Activated B cell treated with CpG ODN at 0.5 μM for 24 hours (primary cell): ENCODE results near the gene SNAPC4. TPM values are rescaled to one million over a fixed set of nuclear protein-coding genes. Genes with fewer than 3 reads are reported as not detected.

Source experiments
- ATAC-seq: fragments of 200-7000 bp; cut with Tn5 transposase; one replicate; pipeline ENCODE4 v1.10.0; 2021; ENCODE audit warnings: low read depth, mild to moderate bottlenecking, moderate library complexity
- CTCF ChIA-PET: fragments of 350-600 bp; sonication (Branson Sonifier 250); formaldehyde crosslinking; loops from one replicate; lab custom pipeline; 2021; ENCODE audit warnings: antibody characterized with exemption; lab: Charles Lee
- POLR2A ChIA-PET: fragments of 350-600 bp; sonication (Branson Sonifier 250); formaldehyde crosslinking; loops from one replicate; lab custom pipeline; 2021; ENCODE audit warnings: antibody characterized with exemption; lab: Charles Lee
- DNase-seq: peaks from one replicate; pipeline ENCODE4 v3.0.0; 2022
- H3K27ac Mint-ChIP-seq: one replicate; pipeline ENCODE4 v1.8.0; 2020; ENCODE audit warnings: mixed read lengths
- H3K27me3 Mint-ChIP-seq: one replicate; pipeline ENCODE4 v1.8.0; 2021; ENCODE audit warnings: mixed read lengths
- H3K36me3 Mint-ChIP-seq: one replicate; pipeline ENCODE4 v1.8.0; 2021; ENCODE audit warnings: low read depth, mixed read lengths
- H3K4me1 Mint-ChIP-seq: one replicate; pipeline ENCODE4 v1.8.0; 2021; ENCODE audit warnings: mixed read lengths
- H3K4me3 Mint-ChIP-seq: one replicate; pipeline ENCODE4 v1.8.0; 2020; ENCODE audit warnings: mild to moderate bottlenecking, mixed read lengths
- H3K9me3 Mint-ChIP-seq: one replicate; pipeline ENCODE4 v1.8.0; 2020; ENCODE audit warnings: mixed read lengths
- intact Hi-C: fragments of 100-400 bp; cut with micrococcal nuclease; formaldehyde crosslinking; loops from one replicate; pipeline ENCODE4 v1.15.1; 2024
- total RNA-seq: library from RNA; stranded (reverse); gene quantifications from 2 replicates; pipeline ENCODE4 v1.2.3, GENCODE V29; 2022
- TF ChIP-seq, protein P1 (sequence below): fragments of 200-600 bp; IDR thresholded peaks from one replicate; pipeline ENCODE4 v1.8.0; 2022; ENCODE audit warnings: antibody characterized with exemption, mild to moderate bottlenecking

Gene SNAPC4
- total RNA-seq, 1 donor from 2014 or later = 22.2 TPM

DNA sequence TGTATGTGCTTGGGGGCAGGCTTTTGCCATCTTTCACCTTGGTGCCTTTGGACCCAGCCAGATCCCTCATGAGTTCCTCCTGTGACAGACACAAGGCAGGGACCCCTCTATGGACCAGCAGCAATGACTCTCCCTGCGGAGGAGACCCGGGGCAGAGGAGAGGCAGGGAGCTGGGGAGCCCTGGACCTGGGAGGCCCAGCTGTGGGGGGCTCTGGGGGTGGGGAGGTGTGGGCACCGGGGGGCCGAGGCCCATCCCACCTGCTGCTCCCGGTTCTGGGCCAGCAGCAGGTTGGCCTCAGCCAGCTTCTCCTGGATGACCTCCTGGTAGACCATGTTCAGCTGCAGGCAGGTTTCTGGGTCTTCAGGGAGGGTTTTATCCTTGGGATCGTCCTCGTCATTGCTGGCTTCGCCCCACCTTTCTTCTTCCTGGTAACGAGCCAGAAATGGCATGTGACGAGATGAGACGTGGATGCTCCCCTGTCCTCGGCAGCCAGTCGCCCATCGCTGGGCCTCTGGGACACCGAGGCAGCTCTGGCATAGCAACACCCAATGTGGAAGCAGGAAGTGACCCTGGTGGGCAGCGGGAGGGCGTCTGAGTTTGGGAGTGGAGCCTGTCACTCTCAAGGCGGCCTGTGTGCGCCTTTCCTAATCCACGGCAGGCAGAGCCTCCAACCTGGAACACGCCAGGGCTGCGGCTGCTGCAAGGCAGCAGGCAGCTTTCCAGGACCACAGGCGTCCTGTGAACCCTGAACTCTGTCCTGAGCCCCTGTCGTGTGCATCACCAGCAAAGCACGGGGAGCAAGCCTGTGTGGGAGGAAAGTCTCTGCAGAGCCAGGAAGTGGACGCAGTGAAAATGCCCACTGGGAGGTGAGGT lies 4.4 kb downstream of the SNAPC4 start:
- ChIA-PET POLR2A (no interaction called here), CTCF (no interaction called here)
- Mint-ChIP-seq H3K27me3 (no peaks in the 10 kb centered on the region), H3K9me3 (no peaks in the 10 kb centered on the region), H3K4me1 (peaks cover 16% of the 10 kb centered on the region), H3K36me3 (peaks cover 64% of the 10 kb centered on the region), H3K27ac (no peak overlapping the region), H3K4me3 (no peak overlapping the region)
- intact Hi-C loops = no loop called here
- ATAC-seq = no peak
- TF ChIP-seq, protein P1, sequence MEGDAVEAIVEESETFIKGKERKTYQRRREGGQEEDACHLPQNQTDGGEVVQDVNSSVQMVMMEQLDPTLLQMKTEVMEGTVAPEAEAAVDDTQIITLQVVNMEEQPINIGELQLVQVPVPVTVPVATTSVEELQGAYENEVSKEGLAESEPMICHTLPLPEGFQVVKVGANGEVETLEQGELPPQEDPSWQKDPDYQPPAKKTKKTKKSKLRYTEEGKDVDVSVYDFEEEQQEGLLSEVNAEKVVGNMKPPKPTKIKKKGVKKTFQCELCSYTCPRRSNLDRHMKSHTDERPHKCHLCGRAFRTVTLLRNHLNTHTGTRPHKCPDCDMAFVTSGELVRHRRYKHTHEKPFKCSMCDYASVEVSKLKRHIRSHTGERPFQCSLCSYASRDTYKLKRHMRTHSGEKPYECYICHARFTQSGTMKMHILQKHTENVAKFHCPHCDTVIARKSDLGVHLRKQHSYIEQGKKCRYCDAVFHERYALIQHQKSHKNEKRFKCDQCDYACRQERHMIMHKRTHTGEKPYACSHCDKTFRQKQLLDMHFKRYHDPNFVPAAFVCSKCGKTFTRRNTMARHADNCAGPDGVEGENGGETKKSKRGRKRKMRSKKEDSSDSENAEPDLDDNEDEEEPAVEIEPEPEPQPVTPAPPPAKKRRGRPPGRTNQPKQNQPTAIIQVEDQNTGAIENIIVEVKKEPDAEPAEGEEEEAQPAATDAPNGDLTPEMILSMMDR = no peak
- DNase-seq = no peak

- H3K27me3 Mint-ChIP-seq = no peaks in the 10 kb centered on the region
- POLR2A ChIA-PET = no interaction called here
- no peak overlapping the region for H3K27ac Mint-ChIP-seq
- peaks cover 13% of the 10 kb centered on the region for H3K4me1 Mint-ChIP-seq
- CTCF ChIA-PET = no interaction called here
- intact Hi-C loops = no loop called here
- TF ChIP-seq, protein P1 = no peak
- peaks cover 68% of the 10 kb centered on the region for H3K36me3 Mint-ChIP-seq
- ATAC-seq (no peak), DNase-seq (no peak)
- H3K4me3 Mint-ChIP-seq = no peak overlapping the region
- H3K9me3 Mint-ChIP-seq = no peaks in the 10 kb centered on the region
Observed at GRCh38 chr9:136395020-136395340, 5.0 kb downstream of the SNAPC4 start.

GRCh38 chr9:136394312-136395019 lies 5.5 kb downstream of the SNAPC4 start:
- ATAC-seq (no peak), DNase-seq (no peak)
- peaks cover 13% of the 10 kb centered on the region for H3K4me1 Mint-ChIP-seq
- intact Hi-C loops = no loop called here
- H3K27ac Mint-ChIP-seq = no peak overlapping the region
- H3K36me3 Mint-ChIP-seq = peaks cover 73% of the 10 kb centered on the region
- no peak overlapping the region for H3K4me3 Mint-ChIP-seq
- ChIA-PET CTCF (no interaction called here), POLR2A (no interaction called here)
- H3K9me3 Mint-ChIP-seq = no peaks in the 10 kb centered on the region
- no peaks in the 10 kb centered on the region for H3K27me3 Mint-ChIP-seq
- TF ChIP-seq, protein P1 = no peak

DNA sequence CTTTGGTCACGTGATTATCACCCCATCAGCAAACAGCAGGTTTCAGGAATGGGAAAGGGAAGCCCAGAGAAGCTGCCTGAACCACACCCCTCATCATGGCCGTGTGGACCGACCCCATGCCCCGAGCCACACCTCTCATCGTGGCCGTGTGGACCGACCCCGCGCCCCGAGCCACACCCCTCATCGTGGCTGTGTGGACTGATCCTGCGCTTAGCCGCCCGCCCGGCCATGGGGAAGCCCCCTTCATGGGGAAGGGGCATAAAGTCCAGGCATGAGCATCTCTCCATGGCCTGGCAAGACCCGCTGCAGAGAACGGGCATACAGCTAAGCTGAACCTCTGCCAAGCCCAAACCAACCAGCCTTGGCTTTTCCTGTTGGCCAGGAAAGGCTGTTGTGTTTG lies 6.4 kb downstream of the SNAPC4 start:
- Mint-ChIP-seq H3K27me3 (no peaks in the 10 kb centered on the region), H3K27ac (no peak overlapping the region), H3K9me3 (no peaks in the 10 kb centered on the region), H3K4me1 (peaks cover 4% of the 10 kb centered on the region), H3K4me3 (no peak overlapping the region), H3K36me3 (peaks cover 77% of the 10 kb centered on the region)
- CTCF ChIA-PET = no interaction called here
- intact Hi-C loops = no loop called here
- POLR2A ChIA-PET = no interaction called here
- ATAC-seq (no peak), DNase-seq (no peak)
- TF ChIP-seq, protein P1 = no peak
